NCI-H748 (cell line): ENCODE results near the gene MAP2K3.
"Not testable (repeated sequence)": the region's sequence is repeated elsewhere in the genome, so short reads cannot be mapped to it uniquely, and the experiment has no call there.

Experiments used
- DNase-seq: peaks from one replicate; lab custom pipeline; 2025; ENCODE audit not compliant: unreplicated experiment; lab: John Stamatoyannopoulos, UW

Gene MAP2K3

DNA sequence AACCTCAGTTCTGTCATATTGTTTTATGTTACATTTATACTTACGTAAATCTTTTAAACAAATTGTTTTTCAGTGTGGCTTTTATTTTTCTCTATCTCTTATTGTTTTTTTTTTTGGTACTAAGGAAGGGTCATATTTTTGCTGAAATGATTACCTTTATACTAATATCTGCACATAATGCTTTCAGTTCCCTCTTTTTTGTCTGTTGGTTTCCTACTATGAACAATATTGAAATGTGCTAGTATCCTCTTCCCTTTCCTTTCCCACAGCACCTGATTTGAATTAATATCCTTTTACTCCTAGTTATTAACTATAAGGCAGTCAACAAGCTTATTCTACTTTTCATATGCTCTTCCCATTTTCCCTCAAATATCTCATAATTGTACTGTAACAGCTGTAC is 43.4 kb downstream of the MAP2K3 start:
- DNase-seq, result not testable (repeated sequence)

DNA sequence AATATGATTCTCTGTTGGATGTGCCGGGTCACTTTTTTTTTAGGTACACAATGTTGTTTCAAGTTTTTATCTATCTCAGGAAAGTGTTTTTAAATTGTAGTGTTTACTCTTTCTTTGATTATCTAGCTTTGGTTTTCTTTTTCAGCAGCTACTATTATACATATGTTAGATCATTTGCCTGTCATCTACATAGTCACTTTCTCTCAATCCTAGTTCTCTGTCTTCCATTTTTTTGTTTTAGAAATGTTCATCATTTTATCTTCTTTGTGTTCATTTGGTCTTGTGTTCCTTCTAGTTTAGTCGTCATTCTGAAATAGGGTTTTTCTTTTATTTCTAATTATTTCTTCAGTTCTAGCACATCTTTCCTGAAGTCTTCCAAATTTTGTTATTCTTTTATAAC is 44.3 kb downstream of the MAP2K3 start:
- not testable (repeated sequence) for DNase-seq

DNA sequence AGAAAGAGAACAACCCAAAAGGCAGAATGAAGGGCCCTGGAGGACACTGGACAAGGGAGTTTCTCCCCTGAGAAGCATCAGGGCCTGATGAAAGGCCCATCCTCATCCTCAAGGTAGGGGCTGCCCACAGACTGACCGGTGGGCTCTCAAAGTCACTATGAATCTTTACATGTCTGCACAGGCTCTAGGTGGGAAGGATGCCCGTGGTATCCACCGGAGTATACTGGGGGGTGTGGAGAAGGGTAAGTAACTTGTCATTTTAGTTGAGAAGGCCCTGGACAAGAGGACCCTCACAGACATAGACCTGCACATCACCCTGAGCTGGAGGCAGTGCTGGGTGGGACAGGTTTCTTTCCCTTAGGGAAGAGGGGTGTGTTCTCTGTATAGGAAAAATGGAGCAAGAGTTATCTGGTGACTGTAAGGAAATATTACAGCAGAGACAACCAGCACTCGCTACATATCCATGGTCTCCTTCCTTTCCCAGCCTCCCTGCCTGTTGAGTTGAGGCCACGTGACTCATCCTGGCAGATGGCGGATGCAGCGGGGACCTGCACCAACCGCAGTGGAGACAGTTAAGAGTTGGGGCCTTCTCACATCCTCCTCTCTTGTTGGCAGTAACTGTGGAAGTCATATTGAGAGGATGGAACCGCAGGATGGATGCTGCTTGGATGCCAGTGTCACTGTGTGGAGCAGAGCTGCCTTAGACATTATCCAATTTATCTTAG is 46.1 kb downstream of the MAP2K3 start:
- DNase-seq, result no peak

DNA sequence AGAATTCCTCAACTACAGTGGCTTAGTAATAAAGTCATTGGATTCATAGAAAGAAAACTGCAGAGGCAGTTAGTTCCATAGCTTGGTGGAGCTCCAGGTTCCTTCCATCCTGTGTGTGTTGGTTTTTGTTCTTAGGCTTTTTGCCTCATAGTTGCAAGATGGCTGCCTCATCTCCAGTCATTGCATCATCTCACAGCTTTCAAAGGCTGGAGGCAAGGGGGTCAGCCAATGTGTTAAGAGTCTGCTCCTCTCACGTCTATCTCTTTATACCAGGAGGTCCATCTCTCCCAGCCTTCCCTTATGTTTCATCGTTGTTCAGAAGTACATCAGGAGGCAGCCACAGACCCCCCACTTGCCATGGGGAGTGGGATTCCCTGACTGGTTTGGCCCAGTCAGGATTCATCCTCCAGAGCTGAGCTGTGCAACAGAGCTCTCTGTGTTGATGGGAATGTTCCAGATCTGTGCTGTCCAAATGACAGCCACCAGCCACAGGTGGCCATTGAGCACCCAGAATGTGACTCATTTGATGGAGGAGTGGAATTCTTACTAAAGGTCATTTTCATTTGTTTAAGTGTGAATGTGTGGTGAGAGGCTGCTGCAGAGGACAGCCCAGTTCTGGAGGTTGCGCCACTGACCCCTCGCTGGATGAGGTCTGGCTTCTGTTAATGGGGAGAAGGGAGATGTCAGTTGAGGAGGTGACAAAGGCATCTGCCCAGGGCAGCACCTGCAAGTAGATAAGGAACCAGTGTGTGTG is 52.2 kb downstream of the MAP2K3 start:
- not testable (repeated sequence) for DNase-seq

DNA sequence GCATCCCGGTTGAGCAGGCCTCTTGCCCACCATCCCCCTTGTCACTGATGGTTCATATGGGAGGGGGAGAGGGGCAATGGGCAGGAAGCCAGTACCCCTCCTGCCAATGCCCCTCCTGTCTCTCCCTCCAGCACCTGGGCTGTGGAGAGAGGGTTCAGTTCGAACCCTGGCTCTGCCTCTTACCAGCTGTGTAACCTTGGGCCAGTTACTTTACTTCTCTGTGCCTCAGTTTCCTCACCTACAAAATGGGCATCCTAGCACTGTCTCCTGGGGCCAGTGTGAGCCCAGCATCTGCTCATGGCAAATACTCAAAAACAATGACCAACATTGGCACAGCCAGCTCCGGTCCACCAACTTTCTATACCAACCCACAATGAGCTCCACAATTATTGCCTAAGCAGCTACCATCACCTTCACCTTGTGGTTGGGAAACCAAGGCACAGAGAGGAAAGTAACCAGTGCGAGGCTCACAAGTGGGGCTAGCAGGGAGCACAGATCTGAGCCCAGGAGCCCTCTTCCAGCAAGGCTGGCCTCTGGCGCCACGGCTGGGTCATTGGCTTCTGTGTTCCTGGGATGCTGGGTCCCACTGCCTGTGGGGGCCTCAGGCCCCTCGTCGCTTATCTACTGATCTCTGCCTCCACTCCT is 53.6 kb downstream of the MAP2K3 start:
- DNase-seq, result not testable (repeated sequence)

DNA sequence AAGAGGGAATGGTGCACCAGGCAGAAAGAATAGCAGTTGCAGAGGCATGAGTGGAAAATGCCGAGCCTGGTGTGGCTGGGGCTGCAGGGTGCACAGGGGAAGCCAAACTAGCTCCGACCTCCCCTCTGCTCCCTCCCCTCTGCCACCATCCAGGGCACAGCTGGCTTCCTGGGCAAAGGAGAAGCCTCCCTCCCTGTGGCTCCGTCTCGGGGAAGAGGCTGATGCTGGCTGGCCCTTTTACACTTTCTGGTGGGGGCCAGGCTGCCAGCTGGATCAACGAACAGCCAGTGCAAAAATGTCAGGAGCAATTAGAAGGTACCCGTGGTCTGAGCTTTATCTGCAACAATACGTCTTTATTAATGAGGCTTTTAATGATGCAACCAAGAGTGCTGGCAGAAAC is 54.5 kb downstream of the MAP2K3 start:
- DNase-seq, result no peak

DNA sequence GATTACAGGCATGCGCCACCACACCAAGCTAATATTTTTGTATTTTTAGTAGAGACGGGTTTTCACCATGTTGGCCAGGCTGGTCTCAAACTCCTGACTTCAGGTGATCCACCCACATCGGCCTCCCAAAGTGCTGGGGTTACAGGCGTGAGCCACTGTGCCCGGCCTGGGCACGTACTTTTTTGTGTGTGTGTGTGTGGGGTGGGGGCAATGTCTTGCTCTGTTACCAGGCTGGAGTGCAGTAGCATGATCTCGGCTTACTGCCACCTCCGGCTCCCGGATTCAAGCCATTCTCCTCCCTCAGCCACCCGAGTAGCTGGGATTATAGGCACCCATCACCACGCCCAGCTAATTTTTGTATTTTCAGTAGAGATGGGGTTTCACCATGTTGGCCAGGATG is 55.1 kb downstream of the MAP2K3 start:
- DNase-seq, result not testable (repeated sequence)

DNA sequence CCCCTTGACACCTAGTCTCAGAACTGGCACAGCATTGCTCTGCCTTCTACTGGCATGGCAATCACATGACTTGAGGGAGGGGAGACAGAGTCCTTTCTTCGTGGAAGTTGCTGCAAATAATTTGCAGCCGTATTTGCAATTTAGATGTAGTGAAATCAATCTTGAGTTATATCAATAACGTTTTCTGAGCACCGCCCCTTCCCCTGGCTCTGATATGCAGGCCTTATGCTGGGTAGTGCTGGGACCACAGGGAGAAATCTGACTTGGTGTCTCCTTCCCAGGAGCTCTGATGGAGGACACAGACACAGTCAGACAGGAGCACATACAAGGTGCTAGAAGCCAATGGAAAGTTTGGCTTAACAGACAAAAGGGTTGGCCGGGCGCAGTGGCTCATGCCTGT is 55.9 kb downstream of the MAP2K3 start:
- DNase-seq, result not testable (repeated sequence)

DNA sequence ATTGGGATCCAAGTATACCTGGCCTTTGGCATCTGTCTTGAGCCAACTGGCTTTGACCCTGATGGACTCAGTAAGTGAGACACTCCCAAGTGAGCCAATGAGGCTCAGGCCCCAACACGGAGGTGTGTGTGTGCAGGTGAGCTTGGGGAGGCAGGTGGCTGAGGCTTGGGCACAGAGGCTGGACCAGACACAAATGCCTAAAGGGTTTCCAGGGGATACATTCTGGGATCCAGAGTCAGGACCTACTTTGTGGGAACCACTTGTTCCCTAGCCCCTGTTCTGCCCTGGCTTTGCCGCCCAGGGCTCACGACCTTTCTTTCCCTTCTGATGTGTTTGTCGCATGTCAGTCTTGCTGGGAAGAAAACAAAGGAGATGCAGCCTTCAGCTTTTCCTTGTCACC is 56.8 kb downstream of the MAP2K3 start:
- DNase-seq, result not testable (repeated sequence)

DNA sequence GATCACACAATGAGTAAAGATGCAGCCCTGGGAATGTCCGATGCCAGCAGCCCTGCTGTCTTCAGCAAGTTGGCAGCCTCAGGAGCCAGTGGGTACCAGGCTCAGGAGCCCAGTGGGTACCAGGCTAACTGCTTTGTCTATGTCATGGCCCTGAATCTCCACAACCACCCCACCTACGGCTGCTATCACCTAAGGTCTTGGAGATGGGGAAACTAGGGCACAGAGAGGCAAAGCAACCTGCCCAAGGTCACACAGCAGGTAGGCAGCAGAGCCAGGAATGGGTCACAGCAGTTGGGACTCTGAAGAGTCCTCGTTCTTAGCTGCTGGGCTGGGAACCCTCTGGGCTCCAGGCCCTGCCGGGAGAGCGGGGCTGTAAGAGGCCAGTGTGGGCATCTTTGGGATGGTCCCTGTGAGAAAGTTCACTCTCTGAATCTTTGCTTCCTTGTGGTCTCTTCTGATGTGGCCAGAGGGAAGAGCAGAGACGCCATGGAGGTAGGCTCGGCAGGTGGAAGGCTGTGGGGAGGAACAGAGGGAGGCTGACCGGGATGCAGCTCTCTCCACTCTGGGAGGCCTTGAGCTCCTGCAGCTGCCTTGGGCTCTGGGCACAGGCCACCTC is 57.5 kb downstream of the MAP2K3 start:
- DNase-seq, result not testable (repeated sequence)

DNA sequence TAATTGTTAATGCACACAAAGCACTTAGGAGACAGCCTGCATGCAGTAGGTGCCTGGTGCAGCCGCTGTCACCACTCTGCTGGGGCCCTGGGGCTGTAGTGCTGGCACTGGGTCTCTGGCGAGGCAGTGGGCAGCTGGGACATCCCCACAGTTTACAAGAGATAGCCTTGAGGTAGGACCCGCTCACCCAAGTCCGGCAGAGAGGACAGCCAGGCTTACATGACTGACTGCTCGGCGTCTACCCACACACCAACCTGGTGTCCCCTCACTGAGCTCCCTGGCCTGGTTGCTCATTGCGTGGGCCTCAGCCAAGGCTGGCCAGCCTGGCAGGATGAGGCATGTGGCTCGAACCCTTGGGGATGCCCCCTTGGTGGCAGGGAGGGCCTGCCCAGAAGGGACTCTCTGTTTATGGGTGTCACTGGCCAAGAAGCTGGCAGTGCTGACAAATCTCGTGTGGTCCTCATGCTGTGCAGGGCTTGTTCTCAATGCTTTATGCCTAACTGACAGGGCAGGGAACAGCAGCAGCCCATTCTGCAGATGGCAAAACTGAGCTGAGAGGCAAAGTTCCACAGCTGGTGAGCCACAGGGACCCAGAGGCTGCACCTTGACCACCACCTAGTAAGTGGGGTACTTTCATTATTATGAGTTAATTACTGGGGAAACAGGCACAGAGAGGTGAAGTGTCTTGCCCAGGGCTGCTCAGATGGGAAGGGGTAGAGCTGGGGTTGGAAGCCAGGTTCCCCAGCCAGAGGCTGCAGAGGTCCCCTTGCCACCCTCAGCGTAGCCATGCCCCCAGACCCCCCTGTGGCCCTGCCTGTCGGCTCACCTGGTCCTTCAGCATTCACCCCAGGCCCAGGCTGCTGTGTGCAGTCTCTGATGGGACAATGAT is 58.8 kb downstream of the MAP2K3 start:
- DNase-seq, result not testable (repeated sequence)

DNA sequence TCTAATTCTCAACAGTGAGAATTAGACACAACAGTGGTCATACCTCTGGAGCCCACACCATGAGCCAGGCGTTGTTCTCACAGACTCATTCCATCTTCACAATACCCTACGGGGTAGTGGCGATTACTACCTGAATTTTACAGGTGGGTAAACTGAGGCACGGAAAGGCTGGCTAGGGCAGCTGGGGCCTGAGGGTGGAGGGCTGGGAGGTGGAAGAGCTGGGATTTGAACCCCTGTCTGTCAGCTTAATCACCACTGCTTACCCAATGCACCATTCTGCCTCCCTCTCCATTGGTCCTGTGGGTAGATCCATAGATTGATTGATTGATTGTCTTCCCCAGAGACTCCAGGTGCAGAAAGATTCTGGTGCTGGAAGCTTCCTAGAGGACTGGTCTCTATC is 60.3 kb downstream of the MAP2K3 start:
- DNase-seq, result not testable (repeated sequence)

DNA sequence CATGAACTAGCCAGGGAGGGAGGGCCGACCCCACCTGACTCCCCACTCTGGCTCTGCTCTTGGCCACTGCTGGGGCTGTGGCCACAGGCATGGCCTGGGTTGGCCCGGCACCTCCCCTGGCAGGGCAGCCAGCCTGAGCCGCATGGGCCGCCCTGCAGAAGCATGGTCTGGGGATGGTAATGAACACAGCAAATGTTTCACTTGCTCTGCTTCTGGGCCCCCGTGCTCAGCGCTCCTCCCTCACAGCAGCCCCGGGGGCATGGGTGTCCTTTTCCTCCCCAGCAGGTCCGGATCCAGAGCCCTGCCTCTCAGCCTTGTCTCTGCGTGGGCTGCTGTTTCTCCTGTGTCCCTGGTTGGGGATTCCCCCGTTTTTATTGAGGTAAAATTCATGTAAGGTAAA is 60.7 kb downstream of the MAP2K3 start:
- no peak for DNase-seq

DNA sequence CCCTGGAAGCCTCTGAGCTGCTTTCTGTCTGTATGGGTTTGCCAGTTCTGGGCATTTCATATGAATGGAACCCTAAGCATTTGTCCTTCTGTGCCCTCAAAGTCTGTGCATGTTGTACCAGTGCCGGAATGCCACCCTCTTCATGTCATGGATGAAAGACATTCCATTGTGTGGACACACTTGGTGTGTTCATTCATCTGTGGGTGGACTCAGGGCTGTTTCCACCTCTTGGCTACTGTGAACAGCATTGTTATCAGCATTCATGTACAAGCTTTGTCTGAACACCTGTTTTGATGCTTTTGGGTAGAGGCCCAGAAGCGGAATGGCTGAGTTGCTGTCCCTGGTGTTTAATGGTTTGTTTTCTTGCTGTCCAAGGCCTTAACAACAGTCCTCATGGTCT is 61.6 kb downstream of the MAP2K3 start:
- DNase-seq, result not testable (repeated sequence)

DNA sequence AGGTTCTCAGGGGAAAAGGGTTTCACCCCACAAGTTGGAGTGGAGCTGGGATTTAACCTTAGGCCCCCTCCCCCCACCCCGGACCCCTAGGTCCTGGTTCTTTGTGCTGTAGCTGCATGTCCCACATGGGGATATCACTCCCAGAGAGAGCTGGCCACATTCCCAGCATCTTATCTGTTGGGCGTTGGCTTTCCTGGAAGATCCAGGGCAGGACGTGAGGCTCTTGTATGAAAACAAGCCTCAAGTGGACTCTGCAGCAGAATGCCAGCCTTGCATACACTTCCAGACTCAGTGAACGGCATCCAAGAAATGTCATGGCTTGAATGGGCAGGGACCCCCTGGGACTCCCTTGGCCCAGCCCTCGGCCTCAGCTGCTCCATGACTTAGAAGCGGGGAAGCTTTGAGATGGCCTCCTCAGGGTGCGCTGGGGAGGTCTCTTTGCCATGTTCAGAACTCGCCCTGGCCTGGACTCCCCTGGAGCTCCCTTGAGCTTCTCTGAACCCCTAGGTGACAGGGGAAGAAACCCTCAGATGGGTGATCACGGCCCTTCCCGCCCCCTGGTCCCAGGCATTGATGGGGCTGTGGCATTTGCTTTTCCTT is 62.2 kb downstream of the MAP2K3 start:
- DNase-seq, result not testable (repeated sequence)

DNA sequence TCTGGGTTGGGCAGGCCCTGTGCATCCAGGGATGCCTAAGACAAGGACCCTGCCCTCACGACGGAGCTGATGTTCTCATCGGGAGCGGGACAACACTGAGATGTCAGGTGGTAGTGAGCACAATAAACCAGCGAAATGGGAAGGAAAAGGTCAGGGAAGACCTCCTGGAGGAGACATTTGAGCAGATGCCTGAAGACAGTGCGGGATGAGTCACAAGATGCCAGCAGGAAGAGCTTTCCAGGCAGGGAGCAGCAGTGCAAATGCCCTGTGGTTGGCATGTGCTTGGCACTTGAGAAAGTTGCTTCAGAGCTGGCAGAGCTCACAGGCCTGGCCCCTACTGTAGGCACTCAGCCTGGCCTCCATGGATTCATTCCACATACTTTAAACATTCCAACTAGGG is 63.1 kb downstream of the MAP2K3 start:
- DNase-seq, result not testable (repeated sequence)

DNA sequence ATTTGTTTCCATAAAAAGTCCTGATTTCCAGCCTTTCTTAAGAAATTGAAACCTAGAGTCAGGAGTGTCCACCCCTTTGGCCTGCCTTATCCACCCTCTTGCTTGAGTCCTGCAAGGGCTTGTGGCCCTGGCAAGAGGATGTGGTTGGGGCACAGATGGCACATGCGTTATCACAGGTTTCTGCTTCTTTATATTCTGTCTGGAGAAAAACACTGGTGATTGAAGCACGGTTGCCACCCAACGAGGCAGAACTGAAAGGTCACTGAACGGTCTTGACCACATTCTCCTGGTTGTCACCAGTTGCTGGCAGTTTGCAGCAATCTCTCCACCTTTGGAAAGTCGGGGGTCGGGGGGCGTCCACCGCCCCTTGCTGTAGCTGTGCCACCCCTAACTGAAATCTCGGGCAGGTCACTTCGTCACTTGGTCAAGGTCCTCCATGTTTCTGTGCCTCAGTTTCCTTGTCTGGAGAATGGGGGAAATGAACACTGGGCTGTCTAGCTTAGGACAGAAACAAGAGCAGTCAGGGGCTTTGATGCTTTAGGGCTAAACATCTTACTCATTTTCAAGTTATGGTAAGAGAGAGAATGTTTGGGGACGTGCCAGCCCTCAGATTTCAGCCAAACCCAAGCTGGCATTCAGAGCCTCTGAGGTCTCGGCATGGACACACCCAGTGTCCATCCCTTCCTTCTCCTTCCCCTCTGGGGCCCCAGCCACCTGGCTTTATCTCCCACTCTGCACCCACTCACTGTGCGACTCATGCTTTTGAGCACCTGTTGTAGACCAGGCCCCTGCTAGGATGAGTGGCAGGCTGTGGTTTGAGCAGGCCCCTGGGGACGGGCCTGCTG is 63.8 kb downstream of the MAP2K3 start:
- not testable (repeated sequence) for DNase-seq

DNA sequence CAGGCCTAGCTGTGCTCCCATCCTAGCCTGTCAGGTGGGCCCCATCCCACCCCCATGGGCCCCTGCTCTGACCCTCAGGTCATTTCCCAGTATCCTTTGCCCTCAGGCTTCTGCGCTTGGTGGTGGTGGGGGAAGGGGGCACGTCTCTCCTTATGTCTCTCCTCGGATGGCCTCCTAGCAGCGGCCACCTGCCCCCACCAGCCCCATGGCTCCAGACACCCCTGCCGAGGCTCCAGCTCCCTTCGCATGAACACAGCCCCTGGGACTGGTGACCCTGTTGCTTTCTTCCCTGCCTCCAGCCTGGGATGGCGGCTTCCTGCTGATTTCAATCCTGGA is 64.4 kb downstream of the MAP2K3 start:
- not testable (repeated sequence) for DNase-seq

DNA sequence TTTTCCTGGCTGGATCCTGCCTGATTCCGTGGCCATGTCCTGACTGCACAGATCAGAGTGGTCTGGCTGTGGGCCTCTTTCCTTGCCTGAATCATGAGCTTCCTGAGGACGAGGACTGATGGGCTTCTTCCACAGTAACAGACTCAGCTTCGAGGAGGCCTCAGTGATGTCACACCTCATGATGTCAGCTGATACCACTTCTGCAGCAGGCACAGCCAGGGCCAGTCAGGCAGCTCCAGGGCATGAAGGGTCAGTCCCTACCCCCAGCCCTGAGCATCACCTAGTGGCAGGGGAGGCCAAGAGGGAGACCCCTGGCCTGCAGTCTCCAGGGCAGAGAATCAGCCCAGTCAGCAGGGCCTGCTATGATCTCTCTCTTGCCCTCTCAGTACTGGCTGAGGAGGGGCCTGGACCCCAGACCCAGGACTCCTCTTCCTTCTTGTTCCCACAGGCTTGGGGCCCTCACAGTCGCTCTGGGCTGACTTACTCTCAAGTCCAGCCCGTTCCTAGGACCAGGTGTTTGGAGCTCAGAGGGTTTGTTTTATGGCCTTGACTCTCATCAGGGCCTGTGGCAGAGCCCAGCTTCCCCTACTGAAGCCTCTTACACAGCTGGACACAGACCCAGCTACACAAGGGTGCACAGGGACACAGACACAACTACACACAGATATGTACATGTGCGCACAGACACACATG is 65.0 kb downstream of the MAP2K3 start:
- DNase-seq, result not testable (repeated sequence)
